Stimulated activated CD8-positive, alpha-beta memory T cell treated with anti-CD3 and anti-CD28 coated beads, Interleukin-12 subunit alpha, Interleukin-12 subunit beta, amount 100 ng/mL, for 4 hours (primary cell): ENCODE measurements around the gene GRN.
"Not testable (repeated sequence)": the region's sequence is repeated elsewhere in the genome, so short reads cannot be mapped to it uniquely, and the experiment has no call there.

Experiments
- DNase-seq: peaks from one replicate; pipeline ENCODE4 v3.0.0-alpha.2; 2020; ENCODE audit warnings: low read depth

GRN gene

GRCh38 chr17:44346064-44346844 is 1.2 kb downstream of the GRN start:
- no peak for DNase-seq

GRCh38 chr17:44347206-44348055 is 2.3 kb downstream of the GRN start:
- not testable (repeated sequence) for DNase-seq

- no peak for DNase-seq
Observed at GRCh38 chr17:44348234-44348987, 3.3 kb downstream of the GRN start.

GRCh38 chr17:44348988-44349364 is 3.9 kb downstream of the GRN start:
- DNase-seq: no peak

- no peak for DNase-seq
Observed at GRCh38 chr17:44349553-44350070, 4.5 kb downstream of the GRN start.

GRCh38 chr17:44350733-44351226 is 5.7 kb downstream of the GRN start:
- DNase-seq: peak; percentile 55

- DNase-seq: no peak
Observed at GRCh38 chr17:44351464-44351863, 6.4 kb downstream of the GRN start.

GRCh38 chr17:44351961-44352827 is 7.1 kb downstream of the GRN start:
- DNase-seq: no peak

GRCh38 chr17:44352828-44353671 is 7.9 kb downstream of the GRN start:
- no peak for DNase-seq

GRCh38 chr17:44353672-44354331 is 8.7 kb downstream of the GRN start:
- DNase-seq: no peak

- peak; percentile 42 for DNase-seq
Observed at GRCh38 chr17:44354582-44355561, 9.8 kb downstream of the GRN start.

GRCh38 chr17:44355642-44356099 is 10.6 kb downstream of the GRN start:
- no peak for DNase-seq

GRCh38 chr17:44356241-44356640 is 11.1 kb downstream of the GRN start:
- DNase-seq: no peak

GRCh38 chr17:44358066-44358465 is 13.0 kb downstream of the GRN start:
- DNase-seq: no peak

- DNase-seq: no peak
Observed at GRCh38 chr17:44359006-44359405, 13.9 kb downstream of the GRN start.

- DNase-seq: no peak
Observed at GRCh38 chr17:44359458-44360143, 14.5 kb downstream of the GRN start.

GRCh38 chr17:44360144-44360533 is 15.0 kb downstream of the GRN start:
- DNase-seq: no peak

- DNase-seq: no peak
Observed at GRCh38 chr17:44360826-44361225, 15.7 kb downstream of the GRN start.
